Embryonic facial prominence (tissue), 1 donor: ENCODE data around the gene TET2.

Experiments used
- DNase-seq: peaks from one replicate; pipeline ENCODE4 v3.0.0-alpha.2; 2016; ENCODE audit errors: extremely low spot score

Gene TET2

DNA sequence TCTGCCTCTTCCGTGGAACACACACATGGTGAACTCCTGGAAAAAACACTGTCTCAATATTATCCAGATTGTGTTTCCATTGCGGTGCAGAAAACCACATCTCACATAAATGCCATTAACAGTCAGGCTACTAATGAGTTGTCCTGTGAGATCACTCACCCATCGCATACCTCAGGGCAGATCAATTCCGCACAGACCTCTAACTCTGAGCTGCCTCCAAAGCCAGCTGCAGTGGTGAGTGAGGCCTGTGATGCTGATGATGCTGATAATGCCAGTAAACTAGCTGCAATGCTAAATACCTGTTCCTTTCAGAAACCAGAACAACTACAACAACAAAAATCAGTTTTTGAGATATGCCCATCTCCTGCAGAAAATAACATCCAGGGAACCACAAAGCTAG is 87.9 kb downstream of the TET2 start:
- no peak for DNase-seq

GRCh38 chr4:105236202-105236915 is 89.7 kb downstream of the TET2 start:
- DNase-seq = no peak

DNA sequence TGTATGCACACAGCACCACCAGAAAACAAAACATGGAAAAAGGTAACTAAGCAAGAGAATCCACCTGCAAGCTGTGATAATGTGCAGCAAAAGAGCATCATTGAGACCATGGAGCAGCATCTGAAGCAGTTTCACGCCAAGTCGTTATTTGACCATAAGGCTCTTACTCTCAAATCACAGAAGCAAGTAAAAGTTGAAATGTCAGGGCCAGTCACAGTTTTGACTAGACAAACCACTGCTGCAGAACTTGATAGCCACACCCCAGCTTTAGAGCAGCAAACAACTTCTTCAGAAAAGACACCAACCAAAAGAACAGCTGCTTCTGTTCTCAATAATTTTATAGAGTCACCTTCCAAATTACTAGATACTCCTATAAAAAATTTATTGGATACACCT is 90.2 kb downstream of the TET2 start:
- no peak for DNase-seq

GRCh38 chr4:105240037-105240436 is 93.4 kb downstream of the TET2 start:
- no peak for DNase-seq

- no peak for DNase-seq
Observed at GRCh38 chr4:105241451-105241850, 94.8 kb downstream of the TET2 start.

- no peak for DNase-seq
Observed at GRCh38 chr4:105243446-105243845, 96.8 kb downstream of the TET2 start.

- DNase-seq = no peak
Observed at GRCh38 chr4:105246712-105247111, 100.0 kb downstream of the TET2 start.

GRCh38 chr4:105248613-105249012 is 101.9 kb downstream of the TET2 start:
- DNase-seq = no peak

- DNase-seq = no peak
Observed at GRCh38 chr4:105257817-105258495, 111.3 kb downstream of the TET2 start.

- DNase-seq = no peak
Observed at GRCh38 chr4:105265689-105266088, 119.0 kb downstream of the TET2 start.

- DNase-seq = no peak
Observed at GRCh38 chr4:105267280-105267679, 120.6 kb downstream of the TET2 start.

DNA sequence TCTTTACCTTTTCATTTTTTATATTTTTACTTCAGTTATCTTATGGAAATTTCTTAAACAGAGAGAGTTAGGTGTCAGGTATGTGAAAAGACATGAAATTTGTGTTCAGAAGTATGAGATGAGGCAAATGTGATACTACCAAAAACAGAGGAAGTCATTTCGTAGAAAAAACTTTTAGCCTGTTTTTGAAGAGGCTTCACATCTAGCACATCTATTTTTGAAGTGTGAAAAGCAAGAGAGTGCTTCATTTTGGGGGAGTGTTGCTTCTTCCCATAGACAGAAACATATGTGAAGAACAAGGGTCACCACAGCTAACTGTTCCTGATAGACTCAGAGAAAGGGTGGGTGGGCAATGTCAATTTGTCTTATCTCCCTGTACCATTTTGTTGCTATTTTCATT is 125.3 kb downstream of the TET2 start:
- no peak for DNase-seq

GRCh38 chr4:105273230-105273629 is 126.6 kb downstream of the TET2 start:
- DNase-seq = no peak

GRCh38 chr4:105274090-105274489 is 127.4 kb downstream of the TET2 start:
- DNase-seq = no peak

DNA sequence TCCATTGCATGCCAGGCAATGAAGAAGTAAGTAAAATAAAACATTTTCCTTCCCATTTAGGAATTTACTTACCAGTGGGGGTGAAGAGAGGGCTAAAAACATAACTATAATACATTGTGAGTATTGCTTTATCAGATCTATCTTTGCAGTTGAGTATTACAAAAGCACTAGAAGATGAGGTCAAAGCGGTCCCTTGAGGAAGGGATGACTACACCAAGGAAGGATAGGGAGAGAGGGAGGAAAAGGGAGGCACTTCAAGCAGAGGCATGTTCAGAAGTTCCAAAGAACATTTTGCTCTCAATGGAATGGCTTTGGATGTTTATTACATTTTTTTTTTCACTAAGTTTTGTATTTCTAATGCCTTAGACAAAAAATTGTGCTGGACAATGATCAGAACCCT is 127.8 kb downstream of the TET2 start:
- DNase-seq = no peak

DNA sequence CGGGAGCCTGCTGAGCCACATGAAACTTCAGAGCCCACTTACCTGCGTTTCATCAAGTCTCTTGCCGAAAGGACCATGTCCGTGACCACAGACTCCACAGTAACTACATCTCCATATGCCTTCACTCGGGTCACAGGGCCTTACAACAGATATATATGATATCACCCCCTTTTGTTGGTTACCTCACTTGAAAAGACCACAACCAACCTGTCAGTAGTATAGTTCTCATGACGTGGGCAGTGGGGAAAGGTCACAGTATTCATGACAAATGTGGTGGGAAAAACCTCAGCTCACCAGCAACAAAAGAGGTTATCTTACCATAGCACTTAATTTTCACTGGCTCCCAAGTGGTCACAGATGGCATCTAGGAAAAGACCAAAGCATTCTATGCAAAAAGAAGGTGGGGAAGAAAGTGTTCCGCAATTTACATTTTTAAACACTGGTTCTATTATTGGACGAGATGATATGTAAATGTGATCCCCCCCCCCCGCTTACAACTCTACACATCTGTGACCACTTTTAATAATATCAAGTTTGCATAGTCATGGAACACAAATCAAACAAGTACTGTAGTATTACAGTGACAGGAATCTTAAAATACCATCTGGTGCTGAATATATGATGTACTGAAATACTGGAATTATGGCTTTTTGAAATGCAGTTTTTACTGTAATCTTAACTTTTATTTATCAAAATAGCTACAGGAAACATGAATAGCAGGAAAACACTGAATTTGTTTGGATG is 129.9 kb downstream of the TET2 start:
- no peak for DNase-seq

GRCh38 chr4:105277702-105278101 is 131.0 kb downstream of the TET2 start:
- no peak for DNase-seq

- DNase-seq = no peak
Observed at GRCh38 chr4:105279314-105279713, 132.6 kb downstream of the TET2 start.

GRCh38 chr4:105280338-105281123 is 133.9 kb downstream of the TET2 start:
- no peak for DNase-seq

- DNase-seq = no peak
Observed at GRCh38 chr4:105281124-105281415, 134.4 kb downstream of the TET2 start.

GRCh38 chr4:105282489-105282888 is 135.8 kb downstream of the TET2 start:
- no peak for DNase-seq

- no peak for DNase-seq
Observed at GRCh38 chr4:105283501-105283900, 136.8 kb downstream of the TET2 start.
